Measurements from ENCODE around the gene CIP2A. TPM values are rescaled to one million over a fixed set of nuclear protein-coding genes. Genes with fewer than 3 reads are reported as not detected.

CIP2A gene
- total and polyA plus RNA-seq, 2 of the 8 experiments (the other 6 are each of a cell fraction or from before 2014, with no cell fraction given): 11.9 to 38.0 TPM

DNA sequence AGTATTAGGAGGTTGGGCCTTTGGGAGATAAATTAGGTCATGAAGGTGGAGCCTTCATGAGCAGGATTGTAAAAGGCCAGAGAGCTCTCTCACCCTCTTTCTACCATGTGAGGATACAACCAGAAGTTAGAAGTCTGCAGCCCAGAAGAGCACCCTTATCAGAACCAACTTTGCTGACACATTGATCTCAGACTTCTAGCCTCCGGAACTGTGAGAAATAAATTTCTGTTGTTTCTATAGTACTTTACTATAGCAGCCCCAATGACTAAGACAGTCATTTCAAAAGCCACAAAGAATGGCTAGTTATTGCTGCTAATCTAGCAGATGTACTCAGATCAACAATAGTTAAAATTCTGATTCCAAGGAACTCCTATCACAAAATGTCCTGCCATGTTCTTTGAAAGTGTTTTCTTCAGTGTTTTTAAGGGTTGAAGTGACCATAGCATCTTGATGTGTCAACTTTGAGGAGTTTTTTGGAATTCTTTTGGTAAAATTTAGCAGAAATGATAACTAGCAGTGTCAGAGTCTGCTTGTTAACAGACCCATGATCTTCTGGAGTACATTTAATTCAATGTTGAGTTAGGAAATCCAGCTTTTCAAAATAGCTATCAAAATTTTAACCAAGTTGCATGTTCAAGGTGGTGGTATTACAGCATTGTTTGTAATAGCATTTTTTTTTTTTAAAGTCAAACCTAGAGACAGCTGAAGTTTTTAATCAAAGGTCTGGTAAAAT, 10.6 kb upstream of the CIP2A start:
- Histone ChIP-seq H3K27ac (ENCODE audit: low read depth, low read length) (no peak overlapping the region), H4K8ac (ENCODE audit: extremely low read depth, insufficient read depth, low read length) (no peak overlapping the region), H2BK12ac (ENCODE audit: low read depth, low read length) (no peak overlapping the region), H3K79me2 (ENCODE audit: control insufficient read depth in 1 of 2, insufficient read depth in 2 of 2, low read length in 2 of 2) (peaks cover 3 to 42% of the 10 kb centered on the region in 2 experiments; a peak in 3 of 4 replicates), H2BK15ac (ENCODE audit: low read length) (no peak overlapping the region), H4K91ac (replicated peaks; ENCODE audit: insufficient read length, low read length) (no peak overlapping the region), H3K9me3 (ENCODE audit: insufficient read depth in 2 of 2, low read depth in 1 of 2, low read length in 1 of 2) (no peaks in the 10 kb centered on the region), H3K18ac (ENCODE audit: extremely low read depth, low read length) (no peak overlapping the region), H3K23ac (ENCODE audit: insufficient read length) (no peak overlapping the region), H3K23me2 (ENCODE audit: low read depth, low read length) (no peaks in the 10 kb centered on the region), H3K9ac (replicated peaks in 1 of 4; ENCODE audit: extremely low read depth in 1 of 4, low read depth in 3 of 4, low read length in 3 of 4) (no peak overlapping the region), H4K5ac (ENCODE audit: insufficient read length, low read depth, low read length) (no peak overlapping the region), H3K27me3 (replicated peaks in 1 of 4; ENCODE audit: control insufficient read depth in 3 of 4, extremely low read depth in 1 of 4, insufficient read depth in 3 of 4, low read length in 3 of 4) (no peaks in the 10 kb centered on the region), H3K36me3 (ENCODE audit: control insufficient read depth in 2 of 4, insufficient read depth in 4 of 4, low read length in 3 of 4) (no peaks in the 10 kb centered on the region), H3K4me2 (ENCODE audit: insufficient read depth in 1 of 2, low read depth in 2 of 2, low read length in 2 of 2) (no peak overlapping the region), H3K4ac (replicated peaks; ENCODE audit: insufficient read length, low read depth, low read length) (no peak overlapping the region), H3K4me3 (ENCODE audit: extremely low read depth in 1 of 4, insufficient read depth in 2 of 4, low read depth in 3 of 4, low read length in 4 of 4) (no peak overlapping the region), H3K56ac (replicated peaks; ENCODE audit: insufficient read length, low read depth, low read length) (no peak overlapping the region), H3K14ac (ENCODE audit: insufficient read length) (no peak overlapping the region), H2AFZ (ENCODE audit: low read length) (no peak overlapping the region), H3K4me1 (replicated peaks in 1 of 4; ENCODE audit: control insufficient read depth in 3 of 4, insufficient read depth in 4 of 4, low read length in 3 of 4) (peaks cover 0 to 3% (median 1%) of the 10 kb centered on the region in 4 experiments; a peak in 2 of 7 replicates), H2AK5ac (ENCODE audit: low read depth, low read length) (no peak overlapping the region), H2BK20ac (ENCODE audit: low read length) (no peak overlapping the region), H2BK5ac (ENCODE audit: low read depth, low read length) (no peak overlapping the region), H3K79me1 (ENCODE audit: low read depth, low read length) (no peaks in the 10 kb centered on the region), H2BK120ac (replicated peaks; ENCODE audit: low read depth, low read length) (no peak overlapping the region), H4K20me1 (replicated peaks in 1 of 2; ENCODE audit: control insufficient read depth in 1 of 2, insufficient read depth in 2 of 2, low read length in 2 of 2) (no peaks in the 10 kb centered on the region)
- ChIA-PET POLR2A (ENCODE audit: partially characterized antibody) (interaction anchor here (2.5 kb wide), 1 partner anchor 10 kb away, joined by 19 read pairs; the partner anchor contains the start of genes CIP2A and DZIP3), CTCF (ENCODE audit: partially characterized antibody) (interaction anchor here (0.6 to 0.7 kb wide), 3 partner anchors 8 to 280 kb away, joined by 3 read pairs; no protein-coding TSS in a partner anchor)
- WGBS, 2 experiments (ENCODE audit: extremely low coverage in 1 of 2, insufficient coverage in 1 of 2, insufficient read length in 1 of 2, insufficient replicate concordance in 2 of 2, low coverage in 1 of 2, low lambda C conversion rate in 2 of 2, missing lambda C conversion rate in 1 of 2): 87% methylated on average over 1 of the region's 1 CpG; no CpG with 5 or more reads in 1 of the 2 experiments
- TF ChIP-seq, protein P1, sequence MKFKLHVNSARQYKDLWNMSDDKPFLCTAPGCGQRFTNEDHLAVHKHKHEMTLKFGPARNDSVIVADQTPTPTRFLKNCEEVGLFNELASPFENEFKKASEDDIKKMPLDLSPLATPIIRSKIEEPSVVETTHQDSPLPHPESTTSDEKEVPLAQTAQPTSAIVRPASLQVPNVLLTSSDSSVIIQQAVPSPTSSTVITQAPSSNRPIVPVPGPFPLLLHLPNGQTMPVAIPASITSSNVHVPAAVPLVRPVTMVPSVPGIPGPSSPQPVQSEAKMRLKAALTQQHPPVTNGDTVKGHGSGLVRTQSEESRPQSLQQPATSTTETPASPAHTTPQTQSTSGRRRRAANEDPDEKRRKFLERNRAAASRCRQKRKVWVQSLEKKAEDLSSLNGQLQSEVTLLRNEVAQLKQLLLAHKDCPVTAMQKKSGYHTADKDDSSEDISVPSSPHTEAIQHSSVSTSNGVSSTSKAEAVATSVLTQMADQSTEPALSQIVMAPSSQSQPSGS (IDR thresholded peaks at IDR 0.05; ENCODE audit: low read length): no peak
- TF ChIP-seq RBBP5 (IDR thresholded peaks at IDR 0.05; ENCODE audit: borderline replicate concordance, low read depth, low read length): no peak
- TF ChIP-seq KDM1A (IDR thresholded peaks at IDR 0.05; ENCODE audit: borderline replicate concordance, low read length): no peak
- TF ChIP-seq SP2 (IDR thresholded peaks at IDR 0.05; ENCODE audit: low read length): no peak
- FAIRE-seq (no peak), DNase-seq (ENCODE audit: low read depth in 1 of 2, low spot score in 2 of 2) (no peak)
